ELF-1 (cell line): ENCODE results near the gene C1RL.
A peak's percentile ranks its signal among the peaks of the same experiment; 100 is the strongest.
"Not testable (repeated sequence)": the region's sequence is repeated elsewhere in the genome, so short reads cannot be mapped to it uniquely, and the experiment has no call there.

Source experiments
- DNase-seq: peaks from one replicate; pipeline ENCODE4 v3.0.0-alpha.2; 2016; ENCODE audit warnings: low read depth, low spot score

The C1RL gene

DNA sequence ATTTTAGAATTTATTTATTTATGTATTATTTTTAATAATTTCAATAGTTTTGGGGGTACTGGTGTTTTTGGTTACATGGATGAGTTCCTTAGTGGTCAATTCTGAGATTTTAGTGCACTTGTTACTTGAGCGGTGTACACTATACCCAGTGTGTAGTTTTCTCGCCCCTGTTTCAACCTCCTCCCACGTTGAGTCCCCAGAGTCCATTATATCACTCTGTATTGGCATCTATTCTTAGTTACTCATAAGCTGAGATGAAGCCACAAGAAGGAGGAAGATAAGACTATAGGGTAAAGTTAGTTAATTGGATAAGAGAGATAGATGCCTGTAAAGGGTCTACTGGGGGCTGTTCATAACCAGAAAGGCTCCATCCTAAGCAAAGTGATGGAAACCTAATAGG is 44.5 kb downstream of the C1RL start:
- DNase-seq = no peak

DNA sequence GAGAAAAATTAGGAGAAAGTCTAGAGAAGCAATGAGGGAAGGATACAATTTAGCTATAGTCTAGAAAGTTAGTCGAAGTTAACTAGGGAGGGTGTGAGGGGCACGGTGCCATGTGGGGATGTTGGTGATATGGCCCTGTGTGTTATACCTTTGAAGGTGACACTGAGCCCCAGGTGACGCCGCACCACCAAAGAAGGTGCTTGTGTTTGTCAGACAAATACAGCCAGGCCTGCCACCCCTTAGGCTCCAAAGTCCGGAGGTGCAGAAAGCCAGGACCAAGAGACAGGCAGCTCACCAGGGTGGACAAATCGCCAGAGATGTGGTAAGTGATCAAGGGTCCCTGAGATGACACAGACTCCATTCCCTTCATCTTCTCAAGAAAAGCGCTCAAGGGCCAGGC is 47.4 kb downstream of the C1RL start:
- DNase-seq = no peak

DNA sequence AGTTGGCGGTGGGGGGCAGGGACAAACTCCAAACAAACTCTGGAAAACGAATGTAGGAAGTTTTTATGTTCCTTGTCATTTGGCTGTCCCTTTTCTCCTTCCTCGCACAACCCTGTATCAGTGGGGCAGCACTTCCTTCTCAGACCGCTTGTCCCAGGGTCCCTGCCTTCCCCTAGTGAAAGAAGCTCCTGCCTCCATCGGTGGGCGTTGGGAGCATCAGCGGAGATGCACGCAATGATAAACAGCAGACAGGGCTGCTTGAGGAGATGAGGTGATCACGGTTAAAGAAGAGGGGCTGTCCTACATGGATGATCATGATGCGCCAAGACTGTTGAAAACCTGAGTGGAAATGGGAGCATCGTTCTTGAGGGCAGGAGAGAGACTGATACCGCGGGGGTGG is 47.9 kb downstream of the C1RL start:
- no peak for DNase-seq

DNA sequence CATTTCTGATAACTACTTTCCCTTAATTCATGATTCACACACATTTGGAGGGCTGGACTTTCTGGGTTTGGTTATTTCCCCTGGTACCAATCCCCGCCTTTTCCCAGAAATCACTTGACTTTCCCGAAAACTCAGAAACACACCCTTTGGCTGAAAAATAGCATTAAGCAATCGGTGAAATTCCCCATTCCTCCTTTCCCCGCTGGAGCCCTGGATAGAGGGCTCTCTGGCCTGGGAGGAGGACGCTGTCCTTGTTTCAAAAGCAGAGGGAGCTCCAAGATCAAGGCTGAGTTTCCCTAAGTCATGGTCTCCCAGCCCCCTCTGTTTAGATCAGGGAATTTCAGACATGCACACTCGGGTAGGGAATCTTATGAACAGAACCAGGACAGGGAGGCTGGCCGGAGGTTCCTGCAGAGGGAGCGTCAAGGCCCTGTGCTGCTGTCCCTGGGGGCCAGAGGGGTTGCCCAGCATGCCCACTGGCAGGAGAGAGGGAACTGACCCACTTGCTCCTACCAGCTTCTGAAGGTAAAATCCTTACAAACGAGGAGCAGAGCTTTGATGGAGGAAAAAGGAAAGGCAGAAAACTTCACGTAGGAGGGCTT is 48.6 kb downstream of the C1RL start, which contains the start of gene C1S:
Gene C1S, plus strand, starts transcription at position 366 of the 602 bp plus-strand sequence. CDS start 1,195 bp downstream, outside the sequence.
- DNase-seq = peak; percentile 83

GRCh38 chr12:7059780-7060179 is 49.2 kb downstream of the C1RL start:
- DNase-seq = no peak

DNA sequence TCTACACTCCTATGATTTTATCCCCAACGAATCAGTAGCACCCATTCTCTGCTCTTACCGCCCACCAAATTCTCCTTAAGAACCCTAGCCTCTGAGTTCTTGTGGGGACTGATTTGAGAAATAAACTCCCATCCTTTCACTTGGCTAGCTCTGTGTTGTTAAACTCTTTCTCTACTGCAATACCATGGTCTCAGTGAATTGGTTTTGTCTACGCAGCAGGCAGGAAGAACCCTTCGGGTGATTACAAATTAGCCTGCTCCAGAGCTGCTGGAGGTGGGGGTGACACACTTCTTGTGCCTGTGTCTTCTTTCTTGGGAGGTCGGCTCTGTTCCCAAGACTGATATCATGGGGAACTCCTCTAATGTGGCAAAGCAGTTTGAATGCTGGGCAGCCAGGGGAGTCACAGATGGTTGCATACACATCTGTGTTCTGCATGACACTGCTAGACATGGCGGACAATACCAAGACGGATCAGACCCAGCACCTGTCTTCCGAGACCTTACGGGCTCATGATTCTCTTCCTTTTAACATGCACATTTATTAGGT is 50.1 kb downstream of the C1RL start:
- no peak for DNase-seq

GRCh38 chr12:7058163-7058845 is 50.7 kb downstream of the C1RL start:
- no peak for DNase-seq

DNA sequence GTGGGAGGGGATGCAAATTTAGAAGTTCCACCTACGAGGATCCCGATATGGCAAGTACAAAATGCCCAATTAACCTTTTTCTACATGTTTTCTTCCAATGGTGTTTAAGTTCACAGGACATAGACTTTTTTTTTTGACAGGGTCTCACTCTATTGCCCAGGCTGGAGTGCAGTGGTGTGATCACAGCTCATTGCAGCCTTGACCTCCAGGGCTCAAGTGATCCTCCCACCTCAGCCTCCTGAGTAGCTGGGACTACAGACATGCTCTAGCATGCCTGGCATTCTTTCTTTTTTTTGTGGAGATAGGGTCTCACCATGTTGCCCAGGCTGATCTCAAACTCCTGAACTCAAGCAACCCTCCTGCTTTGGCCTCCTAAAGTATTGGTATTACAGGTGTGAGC is 53.3 kb downstream of the C1RL start:
- not testable (repeated sequence) for DNase-seq

GRCh38 chr12:7054925-7055324 is 54.1 kb downstream of the C1RL start:
- no peak for DNase-seq

DNA sequence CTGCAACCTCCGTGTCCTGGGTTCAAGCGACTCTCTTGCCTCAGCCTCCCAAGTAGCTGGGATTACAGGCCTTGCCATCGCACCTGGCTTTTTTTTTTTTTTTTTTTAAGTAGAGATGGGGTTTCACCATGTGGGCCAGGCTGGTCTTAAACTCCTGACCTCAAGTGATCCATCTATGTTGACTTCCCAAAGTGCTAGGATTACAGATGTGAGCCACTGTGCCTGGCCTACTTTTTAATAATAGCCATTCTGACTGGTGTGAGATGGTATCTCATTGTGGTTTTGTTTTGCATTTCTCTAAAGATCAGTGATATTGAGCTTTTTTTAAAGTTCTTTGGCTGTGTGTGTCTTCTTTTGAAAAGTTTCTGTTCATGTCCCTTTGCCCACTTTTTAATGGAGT is 59.0 kb downstream of the C1RL start:
- not testable (repeated sequence) for DNase-seq

DNA sequence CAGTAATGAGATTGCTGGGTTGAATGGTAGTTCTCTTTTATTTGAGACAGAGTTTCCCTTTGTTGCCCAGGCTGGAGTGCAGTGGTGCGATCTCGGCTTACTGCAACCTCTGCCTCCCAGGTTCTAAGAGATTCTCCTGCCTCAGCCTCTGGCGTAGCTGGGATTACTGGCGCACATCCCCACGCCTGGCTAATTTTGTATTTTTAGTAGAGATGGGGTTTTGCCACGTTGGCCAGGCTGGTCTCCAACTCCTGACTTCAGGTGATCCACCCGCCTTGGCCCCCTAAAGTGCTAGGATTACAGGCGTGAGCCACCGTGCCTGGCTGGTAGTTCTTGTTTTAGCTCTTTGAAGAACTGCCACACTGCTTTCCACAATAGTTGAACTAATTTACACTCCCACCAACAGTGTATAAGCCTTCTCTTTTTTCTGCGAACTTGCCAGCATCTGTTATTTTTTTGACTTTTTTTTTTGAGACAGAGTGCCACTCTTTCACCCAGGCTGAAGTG is 59.5 kb downstream of the C1RL start:
- DNase-seq = not testable (repeated sequence)

- DNase-seq = no peak
Measured at GRCh38 chr12:7047306-7047705, 61.7 kb downstream of the C1RL start.

DNA sequence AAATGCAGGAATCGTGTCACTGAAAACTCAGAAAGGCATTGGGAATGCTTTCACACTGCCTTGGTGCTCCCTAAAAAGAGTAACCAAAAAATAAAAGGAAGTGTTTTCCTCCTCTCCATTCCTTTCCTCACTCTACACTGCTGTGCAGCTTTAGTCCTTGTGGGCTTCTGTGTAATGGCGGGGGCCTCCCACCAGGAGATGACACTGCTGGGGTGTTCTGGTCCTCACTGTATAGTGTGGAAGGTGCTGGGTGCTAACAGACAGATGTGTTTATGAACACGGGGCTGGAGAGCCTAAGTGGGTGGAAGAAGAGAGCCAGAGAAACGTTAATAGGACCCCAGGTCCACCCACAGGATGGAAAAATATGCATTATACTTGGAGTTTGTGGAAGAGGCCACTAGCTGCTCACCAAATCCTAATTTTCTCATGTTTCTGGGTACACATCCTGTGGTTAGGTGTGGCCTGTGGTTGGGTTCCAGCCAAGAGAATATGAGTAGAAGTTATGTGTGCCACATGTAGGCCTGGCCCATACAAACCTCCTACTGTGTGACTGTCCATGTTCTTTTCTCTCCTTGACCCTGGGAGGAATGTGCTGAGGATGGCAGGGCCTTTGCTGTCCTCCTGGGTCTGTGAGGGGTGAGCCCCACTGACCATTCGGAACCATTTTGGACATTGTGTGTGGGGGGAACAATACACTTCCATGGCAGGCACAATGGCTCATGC is 62.5 kb downstream of the C1RL start:
- DNase-seq = no peak

GRCh38 chr12:7045913-7046312 is 63.1 kb downstream of the C1RL start:
- DNase-seq = no peak
